Tibial nerve (tissue), 4 donors: ENCODE results near the gene PIGN. TPM values are rescaled to one million over a fixed set of nuclear protein-coding genes. Genes with fewer than 3 reads are reported as not detected.
"Not testable (repeated sequence)": the region's sequence is repeated elsewhere in the genome, so short reads cannot be mapped to it uniquely, and the experiment has no call there.

Experiments used
- DNase-seq, 2 donors: peaks; one replicate each; pipeline ENCODE4 v3.0.0-alpha.2; 2019; ENCODE audit warnings: low spot score in 2 of 2
- H3K27ac ChIP-seq, 4 donors: fragments of 200-600 bp; sonication (generic) in 3 of 4; one replicate each; pipeline ENCODE4 v1.5.1; 2017 to 2019; ENCODE audit warnings: mild to moderate bottlenecking in 1 of 4
- H3K27me3 ChIP-seq, 2 donors: fragments of 200-600 bp; sonication (generic) in 1 of 2; one replicate each; pipeline versions ENCODE4 v1.5.1 to v1.6.0; 2017 to 2019
- H3K36me3 ChIP-seq, 3 donors: fragments of 200-600 bp; sonication (generic); one replicate each; pipeline ENCODE4 v1.5.1; 2018 to 2019
- H3K4me1 ChIP-seq, 4 donors: fragments of 200-600 bp; sonication (generic) in 3 of 4; one replicate each; pipeline ENCODE4 v1.5.1; 2017 to 2019
- H3K4me3 ChIP-seq, 4 donors: fragments of 200-600 bp; sonication (generic) in 3 of 4; one replicate each; pipeline ENCODE4 v1.5.1; 2017 to 2019; ENCODE audit warnings: mild to moderate bottlenecking in 1 of 4, moderate library complexity in 1 of 4
- H3K9me3 ChIP-seq, 4 donors: fragments of 200-600 bp; sonication (generic) in 3 of 4; one replicate each; pipeline ENCODE4 v1.5.1; 2017 to 2019
- EP300 ChIP-seq, 2 donors: sonication (generic); formaldehyde crosslinking; IDR thresholded peaks; one replicate each; pipeline ENCODE4 v1.6.1; 2017; ENCODE audit warnings: antibody characterized with exemption in 2 of 2, mild to moderate bottlenecking in 1 of 2
- POLR2A ChIP-seq, 2 donors: fragments of 450-650 bp; IDR thresholded peaks; one replicate each; pipeline ENCODE4 v1.6.1; 2017; ENCODE audit warnings: antibody characterized with exemption in 2 of 2, mild to moderate bottlenecking in 2 of 2, moderate library complexity in 2 of 2
- WGBS, 2 donors: methylation state at CpG; one replicate each; pipeline ENCODE4 v1.1.5; 2018; 5-methylcytosine and 5-hydroxymethylcytosine counted together
- total RNA-seq, 4 donors: library from RNA; depleted of rRNA; stranded (reverse); fragments of >200 nt; gene quantifications; one replicate each; pipeline ENCODE4 v1.1.0, GENCODE V29; 2016
- TF ChIP-seq, protein P1 (sequence below), 5 experiments: fragments of 200-600 bp in 3 of 5; fragments of 450-650 bp in 2 of 5; sonication (generic) in 3 of 5; IDR thresholded peaks; one replicate each; pipeline ENCODE4 v1.5.1; 2016 to 2019; ENCODE audit warnings: antibody characterized with exemption in 5 of 5, mild to moderate bottlenecking in 3 of 5, moderate library complexity in 2 of 5

Gene PIGN
- total RNA-seq, 4 donors from 2014 or later: 24.9 to 40.0 (median 32.5) TPM

DNA sequence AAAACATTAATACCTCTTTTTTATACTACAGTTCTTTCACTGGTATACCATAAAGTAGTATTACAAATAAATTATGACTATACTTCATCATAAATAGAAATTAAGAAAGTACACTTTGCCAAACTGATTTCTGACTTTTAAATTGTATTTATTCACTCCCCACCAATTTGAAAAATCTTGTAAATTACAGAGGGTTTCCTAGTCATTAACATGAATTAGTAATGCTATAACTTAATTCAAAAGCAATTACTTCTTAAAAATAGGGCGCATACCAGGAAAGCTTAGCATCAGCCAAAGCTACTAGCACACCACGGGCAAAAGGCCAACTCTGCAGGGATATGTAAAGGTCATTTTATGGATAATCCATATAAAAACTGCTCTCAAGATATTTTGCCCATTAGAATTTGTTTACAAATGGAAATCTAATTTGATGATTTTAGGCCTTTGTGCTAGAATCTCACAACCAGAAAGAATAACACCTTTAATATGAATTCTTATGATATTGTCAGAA is 142.3 kb downstream of the PIGN start:
- no peak overlapping the region for H3K27ac ChIP-seq
- no peak for TF ChIP-seq POLR2A (IDR thresholded peaks at IDR 0.05)
- TF ChIP-seq, protein P1, sequence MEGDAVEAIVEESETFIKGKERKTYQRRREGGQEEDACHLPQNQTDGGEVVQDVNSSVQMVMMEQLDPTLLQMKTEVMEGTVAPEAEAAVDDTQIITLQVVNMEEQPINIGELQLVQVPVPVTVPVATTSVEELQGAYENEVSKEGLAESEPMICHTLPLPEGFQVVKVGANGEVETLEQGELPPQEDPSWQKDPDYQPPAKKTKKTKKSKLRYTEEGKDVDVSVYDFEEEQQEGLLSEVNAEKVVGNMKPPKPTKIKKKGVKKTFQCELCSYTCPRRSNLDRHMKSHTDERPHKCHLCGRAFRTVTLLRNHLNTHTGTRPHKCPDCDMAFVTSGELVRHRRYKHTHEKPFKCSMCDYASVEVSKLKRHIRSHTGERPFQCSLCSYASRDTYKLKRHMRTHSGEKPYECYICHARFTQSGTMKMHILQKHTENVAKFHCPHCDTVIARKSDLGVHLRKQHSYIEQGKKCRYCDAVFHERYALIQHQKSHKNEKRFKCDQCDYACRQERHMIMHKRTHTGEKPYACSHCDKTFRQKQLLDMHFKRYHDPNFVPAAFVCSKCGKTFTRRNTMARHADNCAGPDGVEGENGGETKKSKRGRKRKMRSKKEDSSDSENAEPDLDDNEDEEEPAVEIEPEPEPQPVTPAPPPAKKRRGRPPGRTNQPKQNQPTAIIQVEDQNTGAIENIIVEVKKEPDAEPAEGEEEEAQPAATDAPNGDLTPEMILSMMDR (IDR thresholded peaks at IDR 0.05): no peak
- no peak for TF ChIP-seq EP300 (IDR thresholded peaks at IDR 0.05)
- peaks cover 0 to 44% (median 0%) of the 10 kb centered on the region in 3 donors for H3K36me3 ChIP-seq
- H3K27me3 ChIP-seq: no peaks in the 10 kb centered on the region
- H3K4me1 ChIP-seq: no peaks in the 10 kb centered on the region
- H3K4me3 ChIP-seq: no peak overlapping the region
- WGBS, 2 donors: 65 to 72% methylated on average over 2 of the region's 2 CpGs
- no peak for DNase-seq
- peaks cover 0 to 14% (median 2%) of the 10 kb centered on the region in 4 donors for H3K9me3 ChIP-seq

DNA sequence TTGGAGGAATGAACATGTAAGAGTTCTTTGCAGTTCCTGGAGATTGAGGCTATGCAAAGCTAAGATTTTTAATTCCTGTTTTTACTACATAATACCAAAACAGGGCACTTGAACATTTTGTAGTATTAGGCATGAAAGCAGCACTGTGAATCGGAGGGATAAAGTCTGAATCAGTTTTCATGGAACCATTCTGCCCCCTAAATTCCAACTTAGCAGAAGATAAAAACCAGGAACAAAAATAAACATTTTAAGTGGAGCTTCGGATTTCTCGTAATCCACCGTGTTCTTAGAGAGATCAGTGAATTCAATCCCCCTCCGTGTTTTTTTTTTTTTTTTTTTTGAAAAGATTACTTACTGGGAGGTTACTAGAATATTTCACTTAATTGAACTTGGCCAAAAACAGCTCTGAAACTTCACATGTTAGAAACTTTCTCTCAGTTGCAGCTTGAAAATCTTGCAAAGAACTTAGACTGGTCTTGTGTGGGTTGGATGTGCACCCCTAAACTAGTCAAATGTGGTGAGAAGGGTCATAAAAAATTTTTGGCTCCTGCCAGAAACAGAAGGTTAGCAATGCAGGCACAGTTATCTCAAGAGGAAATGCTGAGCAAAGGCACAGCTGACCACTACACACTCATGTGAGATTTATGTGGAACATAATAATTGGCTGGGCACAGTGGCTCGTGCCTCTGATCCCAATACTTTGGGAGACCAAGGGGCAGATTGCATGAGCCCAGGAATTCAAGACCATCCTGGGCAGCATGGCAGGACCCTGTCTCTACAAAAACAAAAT is 148.7 kb downstream of the PIGN start:
- peaks cover 0 to 7% (median 0%) of the 10 kb centered on the region in 4 donors for H3K4me1 ChIP-seq
- 48% methylated on average over 6 of the region's 6 CpGs for WGBS, 2 donors
- no peaks in the 10 kb centered on the region for H3K27me3 ChIP-seq
- no peaks in the 10 kb centered on the region for H3K9me3 ChIP-seq
- TF ChIP-seq POLR2A (IDR thresholded peaks at IDR 0.05) (no peak), EP300 (IDR thresholded peaks at IDR 0.05) (no peak)
- TF ChIP-seq, protein P1 (IDR thresholded peaks at IDR 0.05): no peak
- DNase-seq: no peak
- no peak overlapping the region for H3K27ac ChIP-seq
- peaks cover 0 to 16% (median 0%) of the 10 kb centered on the region in 3 donors for H3K36me3 ChIP-seq
- H3K4me3 ChIP-seq: no peak overlapping the region

- TF ChIP-seq POLR2A (IDR thresholded peaks at IDR 0.05) (no peak), EP300 (IDR thresholded peaks at IDR 0.05) (no peak)
- TF ChIP-seq, protein P1 (IDR thresholded peaks at IDR 0.05): no peak
- WGBS, 2 donors: 56 to 72% methylated on average over 10 of the region's 11 CpGs
- DNase-seq: no peak
- Histone ChIP-seq H3K27me3 (no peaks in the 10 kb centered on the region), H3K4me3 (no peak overlapping the region), H3K9me3 (no peaks in the 10 kb centered on the region), H3K36me3 (peaks cover 0 to 10% (median 0%) of the 10 kb centered on the region in 3 donors), H3K4me1 (peaks cover 0 to 7% (median 0%) of the 10 kb centered on the region in 4 donors), H3K27ac (no peak overlapping the region)
Observed at GRCh38 chr18:62037012-62037742, 149.7 kb downstream of the PIGN start.

DNA sequence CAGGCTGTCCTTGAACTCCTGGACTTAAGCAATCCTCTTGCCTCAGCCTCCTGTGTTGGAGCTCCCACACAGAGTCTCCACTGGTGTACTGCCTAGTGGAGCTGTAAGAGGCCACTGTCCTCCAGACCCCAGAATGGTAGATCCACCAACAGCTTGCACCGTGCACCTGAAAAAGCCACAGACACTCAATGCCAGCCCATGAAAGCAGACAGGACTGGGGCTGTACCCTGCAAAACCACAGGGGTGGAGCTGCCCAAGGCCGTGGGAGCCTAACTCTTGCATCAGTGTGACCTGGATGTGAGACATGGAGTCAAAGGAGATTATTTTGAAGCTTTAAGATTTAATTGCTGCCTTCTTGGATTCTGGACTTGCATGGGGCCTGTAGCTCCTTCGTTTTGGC is 152.6 kb downstream of the PIGN start:
- not testable (repeated sequence) for H3K27ac ChIP-seq, H3K4me1 ChIP-seq, H3K9me3 ChIP-seq, H3K4me3 ChIP-seq, DNase-seq, H3K27me3 ChIP-seq, H3K36me3 ChIP-seq
- WGBS, 2 donors: 81 to 87% methylated on average over 3 of the region's 3 CpGs

DNA sequence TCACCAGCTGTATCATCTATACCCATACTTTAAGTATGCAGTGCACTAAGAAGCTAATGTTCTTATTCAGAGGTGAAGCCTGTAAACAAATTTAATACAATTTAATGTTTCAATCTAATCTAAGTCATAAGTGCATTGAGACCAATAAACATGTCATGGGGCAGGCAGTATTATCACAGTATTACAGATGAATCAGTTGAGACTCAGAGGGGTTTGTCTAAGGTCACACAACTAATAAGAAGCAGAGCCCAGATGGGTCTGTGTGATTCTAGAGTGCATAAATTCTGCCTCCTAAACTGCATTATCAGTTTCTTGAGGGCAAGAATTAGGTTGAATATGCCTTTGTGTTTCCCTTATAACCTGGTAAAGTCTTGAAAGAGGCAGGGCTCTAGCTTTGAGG is 153.1 kb downstream of the PIGN start:
- DNase-seq: no peak
- Histone ChIP-seq H3K4me3 (no peak overlapping the region), H3K27me3 (no peaks in the 10 kb centered on the region), H3K27ac (no peak overlapping the region), H3K4me1 (peaks cover 0 to 6% (median 0%) of the 10 kb centered on the region in 4 donors), H3K9me3 (no peaks in the 10 kb centered on the region), H3K36me3 (no peaks in the 10 kb centered on the region)
- TF ChIP-seq, protein P1 (IDR thresholded peaks at IDR 0.05): no peak
- TF ChIP-seq EP300 (IDR thresholded peaks at IDR 0.05): no peak
- TF ChIP-seq POLR2A (IDR thresholded peaks at IDR 0.05): no peak
